Measurements from ENCODE around the gene PRR5L.

- TF ChIP-seq CTCF (IDR thresholded peaks at IDR 0.05; ENCODE audit: low read depth, low read length, poor library complexity, severe bottlenecking) (no peak), EZH2phosphoT487 (IDR thresholded peaks at IDR 0.05; ENCODE audit: borderline replicate concordance, low read length) (no peak)
Measured at GRCh38 chr11:36463781-36464180, 167.7 kb downstream of the PRR5L start.
